Right lobe of liver (tissue), 4 donors: ENCODE results near the gene EFHD1.

Source experiments
- CTCF ChIP-seq, 4 donors: fragments of 200-600 bp in 3 of 4; fragments of 450-650 bp in 1 of 4; IDR thresholded peaks; one replicate each; pipeline versions ENCODE4 v1.5.1 to v1.8.0; 2016 to 2022; ENCODE audit warnings: antibody characterized with exemption in 4 of 4, mild to moderate bottlenecking in 2 of 4
- POLR2A ChIP-seq: fragments of 450-650 bp; IDR thresholded peaks from one replicate; pipeline ENCODE4 v1.6.1; 2017; ENCODE audit warnings: antibody characterized with exemption, mild to moderate bottlenecking
- donor health status: DM: no; HTN: no; CAD: no.
- donor health status: DM: no; HTN: no; CAD: no.
- donor health status: DM: no; HTN: yes; CAD: no.

GRCh38 chr2:232610081-232610480 is 23.3 kb upstream of the EFHD1 start:
- TF ChIP-seq POLR2A = no peak
- TF ChIP-seq CTCF (IDR thresholded peaks at IDR 0.05) = no peak
